OCI-LY1 (cell line): ENCODE results near the gene NEB.

Experiments used
- H2AFZ ChIP-seq: fragments of 200-600 bp; sonication (generic), shearing (Covaris generic); 2 replicates; pipeline ENCODE4 v1.6.0; 2014; ENCODE audit warnings: antibody characterized with exemption, mild to moderate bottlenecking, low read length
- H3F3A ChIP-seq: fragments of 200-600 bp; sonication (generic), shearing (Covaris generic); 2 replicates; pipeline ENCODE4 v1.6.0; 2014; ENCODE audit warnings: mild to moderate bottlenecking, antibody characterized with exemption, low read length, moderate library complexity; ENCODE audit not compliant: insufficient read depth
- H3K27ac ChIP-seq: fragments of 200-600 bp; sonication (generic); 2 replicates; pipeline ENCODE4 v1.5.1; 2014; ENCODE audit warnings: low read length, mixed run types, mild to moderate bottlenecking, low read depth; ENCODE audit not compliant: poor library complexity, severe bottlenecking
- H3K27me3 ChIP-seq: fragments of 200-600 bp; sonication (generic); 2 replicates; pipeline ENCODE4 v1.6.0; 2014; ENCODE audit warnings: antibody characterized with exemption, mild to moderate bottlenecking, low read length, moderate library complexity; ENCODE audit not compliant: insufficient read depth
- H3K36me3 ChIP-seq: fragments of 200-600 bp; sonication (generic); 2 replicates; pipeline ENCODE4 v1.6.1; 2014; ENCODE audit warnings: mild to moderate bottlenecking, antibody characterized with exemption, low read length, moderate library complexity, mixed read lengths; ENCODE audit not compliant: insufficient read depth
- H3K4me1 ChIP-seq: fragments of 200-600 bp; sonication (generic); 2 replicates; pipeline ENCODE4 v1.5.1; 2014; ENCODE audit warnings: mild to moderate bottlenecking, low read length, moderate library complexity; ENCODE audit not compliant: insufficient read depth, severe bottlenecking
- H3K4me2 ChIP-seq: fragments of 200-600 bp; sonication (generic), shearing (Covaris generic); 2 replicates; pipeline ENCODE4 v1.6.1; 2014; ENCODE audit warnings: low read length
- H3K4me3 ChIP-seq: fragments of 200-600 bp; sonication (generic); 2 replicates; pipeline ENCODE4 v1.5.1; 2014; ENCODE audit warnings: low read length, low read depth, mild to moderate bottlenecking, mixed read lengths; ENCODE audit not compliant: poor library complexity, severe bottlenecking
- H3K79me2 ChIP-seq: fragments of 200-600 bp; shearing (Covaris generic); 2 replicates; pipeline ENCODE4 v1.6.1; 2016; ENCODE audit warnings: mixed run types, low read length, mixed read lengths; ENCODE audit not compliant: insufficient read depth
- H3K9ac ChIP-seq: fragments of 200-600 bp; sonication (generic), shearing (Covaris generic); 2 replicates; pipeline ENCODE4 v1.6.1; 2014; ENCODE audit warnings: mild to moderate bottlenecking, low read length, mixed read lengths
- H3K9me2 ChIP-seq: fragments of 200-600 bp; sonication (generic), shearing (Covaris generic); 2 replicates; pipeline ENCODE4 v1.6.1; 2014; ENCODE audit warnings: low read depth, mild to moderate bottlenecking, low read length, mixed read lengths
- H3K9me3 ChIP-seq: fragments of 200-600 bp; shearing (Covaris generic); 2 replicates; pipeline ENCODE4 v1.6.1; 2014; ENCODE audit warnings: low read length, mixed read lengths
- H4K20me1 ChIP-seq: fragments of 200-600 bp; sonication (generic), shearing (Covaris generic); 2 replicates; pipeline ENCODE4 v1.6.0; 2016; ENCODE audit warnings: mild to moderate bottlenecking, low read length; ENCODE audit not compliant: insufficient read depth
- EZH2 ChIP-seq: fragments of 200-600 bp; sonication (generic), shearing (Covaris generic); IDR thresholded peaks from 2 replicates; pipeline ENCODE4 v1.8.0; 2017; ENCODE audit warnings: borderline replicate concordance, mixed run types, mild to moderate bottlenecking, antibody characterized with exemption, low read length, moderate library complexity, mixed read lengths
- TF ChIP-seq, protein P1 (sequence below): fragments of 200-600 bp; sonication (generic), shearing (Covaris generic); IDR thresholded peaks from 2 replicates; pipeline ENCODE4 v1.5.1; 2017; ENCODE audit warnings: mild to moderate bottlenecking, antibody characterized with exemption, low read length, moderate library complexity, mixed read lengths

Gene NEB

DNA sequence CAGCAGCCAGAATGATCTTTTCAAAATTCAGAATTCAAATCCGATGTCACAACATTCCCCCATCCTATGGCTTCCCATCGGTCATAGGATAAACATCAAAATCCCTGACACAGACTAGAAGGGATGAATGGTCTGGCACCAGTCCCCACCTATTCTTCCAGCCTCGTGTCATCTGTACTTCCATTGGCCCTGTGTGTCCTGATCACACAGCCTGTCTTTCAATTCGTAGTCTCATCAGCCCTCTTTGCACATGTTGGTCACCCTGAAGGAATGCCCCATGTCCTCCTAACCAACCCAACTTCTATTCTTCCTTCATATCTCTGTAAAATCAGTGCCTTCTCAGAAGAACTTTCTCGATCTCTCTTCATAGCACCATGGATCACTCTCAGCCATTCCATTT lies 157.2 kb downstream of the NEB start:
- Histone ChIP-seq H3K4me1 (no peaks in the 10 kb centered on the region), H3F3A (no peaks in the 10 kb centered on the region), H3K27me3 (no peaks in the 10 kb centered on the region), H3K27ac (no peak overlapping the region), H3K79me2 (no peaks in the 10 kb centered on the region), H3K9ac (no peak overlapping the region), H3K4me3 (no peak overlapping the region), H3K36me3 (no peaks in the 10 kb centered on the region), H3K9me3 (no peaks in the 10 kb centered on the region), H3K9me2 (no peaks in the 10 kb centered on the region), H4K20me1 (no peaks in the 10 kb centered on the region), H3K4me2 (no peak overlapping the region), H2AFZ (no peak overlapping the region)
- TF ChIP-seq, protein P1, sequence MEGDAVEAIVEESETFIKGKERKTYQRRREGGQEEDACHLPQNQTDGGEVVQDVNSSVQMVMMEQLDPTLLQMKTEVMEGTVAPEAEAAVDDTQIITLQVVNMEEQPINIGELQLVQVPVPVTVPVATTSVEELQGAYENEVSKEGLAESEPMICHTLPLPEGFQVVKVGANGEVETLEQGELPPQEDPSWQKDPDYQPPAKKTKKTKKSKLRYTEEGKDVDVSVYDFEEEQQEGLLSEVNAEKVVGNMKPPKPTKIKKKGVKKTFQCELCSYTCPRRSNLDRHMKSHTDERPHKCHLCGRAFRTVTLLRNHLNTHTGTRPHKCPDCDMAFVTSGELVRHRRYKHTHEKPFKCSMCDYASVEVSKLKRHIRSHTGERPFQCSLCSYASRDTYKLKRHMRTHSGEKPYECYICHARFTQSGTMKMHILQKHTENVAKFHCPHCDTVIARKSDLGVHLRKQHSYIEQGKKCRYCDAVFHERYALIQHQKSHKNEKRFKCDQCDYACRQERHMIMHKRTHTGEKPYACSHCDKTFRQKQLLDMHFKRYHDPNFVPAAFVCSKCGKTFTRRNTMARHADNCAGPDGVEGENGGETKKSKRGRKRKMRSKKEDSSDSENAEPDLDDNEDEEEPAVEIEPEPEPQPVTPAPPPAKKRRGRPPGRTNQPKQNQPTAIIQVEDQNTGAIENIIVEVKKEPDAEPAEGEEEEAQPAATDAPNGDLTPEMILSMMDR, result no peak
- no peak for TF ChIP-seq EZH2

GRCh38 chr2:151576080-151576479 lies 158.2 kb downstream of the NEB start:
- Histone ChIP-seq H3K36me3 (no peaks in the 10 kb centered on the region), H2AFZ (no peak overlapping the region), H3K9ac (no peak overlapping the region), H3K4me3 (no peak overlapping the region), H3K9me3 (no peaks in the 10 kb centered on the region), H3K27me3 (no peaks in the 10 kb centered on the region), H3K79me2 (no peaks in the 10 kb centered on the region), H3K4me2 (no peak overlapping the region), H3F3A (no peaks in the 10 kb centered on the region), H4K20me1 (no peaks in the 10 kb centered on the region), H3K27ac (no peak overlapping the region), H3K4me1 (no peaks in the 10 kb centered on the region), H3K9me2 (no peaks in the 10 kb centered on the region)
- TF ChIP-seq, protein P1, result no peak
- no peak for TF ChIP-seq EZH2

GRCh38 chr2:151575338-151575737 lies 158.9 kb downstream of the NEB start:
- no peak for TF ChIP-seq EZH2
- TF ChIP-seq, protein P1, result no peak
- H3K27me3 ChIP-seq, result no peaks in the 10 kb centered on the region
- H3K4me1 ChIP-seq, result no peaks in the 10 kb centered on the region
- no peak overlapping the region for H3K4me2 ChIP-seq
- no peaks in the 10 kb centered on the region for H3F3A ChIP-seq
- H3K9ac ChIP-seq, result no peak overlapping the region
- no peaks in the 10 kb centered on the region for H4K20me1 ChIP-seq
- H3K27ac ChIP-seq, result no peak overlapping the region
- H2AFZ ChIP-seq, result no peak overlapping the region
- H3K79me2 ChIP-seq, result no peaks in the 10 kb centered on the region
- H3K9me2 ChIP-seq, result no peaks in the 10 kb centered on the region
- H3K4me3 ChIP-seq, result no peak overlapping the region
- H3K9me3 ChIP-seq, result no peaks in the 10 kb centered on the region
- no peaks in the 10 kb centered on the region for H3K36me3 ChIP-seq
